ENCODE data around the gene LINGO1. TPM values are rescaled to one million over a fixed set of nuclear protein-coding genes. Genes with fewer than 3 reads are reported as not detected.

Gene LINGO1
- total RNA-seq, 1 experiment from 2014 or later, result not detected

GRCh38 chr15:77568014-77568972, 64.4 kb downstream of the LINGO1 start:
- H3K27me3 ChIP-seq (replicated peaks), result no peaks in the 10 kb centered on the region
- no peak overlapping the region for H3K27ac ChIP-seq
- H3K9me3 ChIP-seq (replicated peaks), result no peaks in the 10 kb centered on the region
- no peak for DNase-seq (ENCODE audit: low read depth in 1 of 2, low spot score in 2 of 2)
- no peak overlapping the region for H3K4me3 ChIP-seq
- no peaks in the 10 kb centered on the region for H3K36me3 ChIP-seq
- no peaks in the 10 kb centered on the region for H3K4me1 ChIP-seq (replicated peaks)

GRCh38 chr15:77567202-77567601, 65.5 kb downstream of the LINGO1 start:
- Histone ChIP-seq H3K4me3 (no peak overlapping the region), H3K4me1 (replicated peaks) (no peaks in the 10 kb centered on the region), H3K27ac (no peak overlapping the region), H3K36me3 (no peaks in the 10 kb centered on the region), H3K9me3 (replicated peaks) (no peaks in the 10 kb centered on the region), H3K27me3 (replicated peaks) (no peaks in the 10 kb centered on the region)
- DNase-seq (ENCODE audit: low read depth in 1 of 2, low spot score in 2 of 2), result no peak

GRCh38 chr15:77566092-77566491, 66.6 kb downstream of the LINGO1 start:
- Histone ChIP-seq H3K9me3 (replicated peaks) (no peaks in the 10 kb centered on the region), H3K4me3 (no peak overlapping the region), H3K27ac (no peak overlapping the region), H3K36me3 (no peaks in the 10 kb centered on the region), H3K4me1 (replicated peaks) (no peaks in the 10 kb centered on the region), H3K27me3 (replicated peaks) (no peaks in the 10 kb centered on the region)
- DNase-seq (ENCODE audit: low read depth in 1 of 2, low spot score in 2 of 2), result no peak

GRCh38 chr15:77565378-77565915, 67.3 kb downstream of the LINGO1 start:
- H3K4me3 ChIP-seq, result no peak overlapping the region
- H3K36me3 ChIP-seq, result no peaks in the 10 kb centered on the region
- no peak for DNase-seq (ENCODE audit: low read depth in 1 of 2, low spot score in 2 of 2)
- H3K27ac ChIP-seq, result no peak overlapping the region
- no peaks in the 10 kb centered on the region for H3K27me3 ChIP-seq (replicated peaks)
- H3K4me1 ChIP-seq (replicated peaks), result no peaks in the 10 kb centered on the region
- H3K9me3 ChIP-seq (replicated peaks), result no peaks in the 10 kb centered on the region

GRCh38 chr15:77564938-77565337, 67.8 kb downstream of the LINGO1 start:
- no peak for DNase-seq (ENCODE audit: low read depth in 1 of 2, low spot score in 2 of 2)

GRCh38 chr15:77564341-77564740, 68.4 kb downstream of the LINGO1 start:
- Histone ChIP-seq H3K27me3 (replicated peaks) (no peaks in the 10 kb centered on the region), H3K4me1 (replicated peaks) (no peaks in the 10 kb centered on the region)
- DNase-seq (ENCODE audit: low read depth in 1 of 2, low spot score in 2 of 2), result no peak

More at GRCh38 chr15:77564938-77565337, 67.8 kb downstream of the LINGO1 start:
- Histone ChIP-seq H3K36me3 (no peaks in the 10 kb centered on the region), H3K27me3 (replicated peaks) (no peaks in the 10 kb centered on the region), H3K9me3 (replicated peaks) (no peaks in the 10 kb centered on the region), H3K4me1 (replicated peaks) (no peaks in the 10 kb centered on the region), H3K4me3 (no peak overlapping the region), H3K27ac (no peak overlapping the region)

GRCh38 chr15:77563623-77564156, 69.0 kb downstream of the LINGO1 start:
- no peaks in the 10 kb centered on the region for H3K36me3 ChIP-seq
- H3K4me1 ChIP-seq (replicated peaks), result no peaks in the 10 kb centered on the region
- H3K27ac ChIP-seq, result no peak overlapping the region
- no peaks in the 10 kb centered on the region for H3K27me3 ChIP-seq (replicated peaks)
- no peak for DNase-seq (ENCODE audit: low read depth in 1 of 2, low spot score in 2 of 2)
- H3K4me3 ChIP-seq, result no peak overlapping the region
- no peaks in the 10 kb centered on the region for H3K9me3 ChIP-seq (replicated peaks)

More at GRCh38 chr15:77564341-77564740, 68.4 kb downstream of the LINGO1 start:
- Histone ChIP-seq H3K9me3 (replicated peaks) (no peaks in the 10 kb centered on the region), H3K27ac (no peak overlapping the region), H3K36me3 (no peaks in the 10 kb centered on the region), H3K4me3 (no peak overlapping the region)

Other genes with a start within 250 kb of the LINGO1 start
- gene PEAK1, start 212.8 kb downstream of the LINGO1 start, total RNA-seq (2014; rRNA removed; shearing (Covaris generic)), result 26.9 and 57.3 TPM in 2 replicates
- 25.9 and 30.1 TPM in 2 replicates for gene HMG20A, start 212.0 kb downstream of the LINGO1 start, total RNA-seq (2014; rRNA removed; shearing (Covaris generic))

Data from SJSA1 (cell line).